GM19372 (cell line): Measurements from ENCODE around the gene PDE6A.
"Not testable (repeated sequence)": the region's sequence is repeated elsewhere in the genome, so short reads cannot be mapped to it uniquely, and the experiment has no call there.

Experiments
- ATAC-seq: cut with Tn5 transposase; IDR thresholded peaks from one replicate; pipeline ENCODE4 v1.9.1; 2021; ENCODE audit warnings: mild to moderate bottlenecking, low read depth, moderate library complexity; ENCODE audit not compliant: unreplicated experiment

The PDE6A gene

DNA sequence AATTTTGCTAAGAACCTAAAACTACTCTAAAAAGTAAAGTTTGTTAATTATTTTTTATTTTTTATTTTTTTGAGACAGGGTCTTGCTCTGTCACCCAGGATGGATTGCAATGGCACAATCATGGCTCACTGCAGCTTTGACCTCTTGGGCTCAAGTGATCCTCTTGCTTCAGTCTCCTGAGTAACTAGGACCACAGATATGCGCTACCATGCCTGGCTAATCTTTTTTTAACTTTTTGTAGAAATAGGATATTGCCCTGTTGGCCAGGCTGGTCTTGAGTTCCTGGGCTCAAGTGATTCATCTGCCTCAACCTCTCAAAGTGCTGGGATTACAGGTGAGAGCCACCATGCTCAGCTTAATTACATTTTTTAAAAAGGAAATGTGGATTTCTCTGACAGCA, 45.8 kb downstream of the PDE6A start:
- ATAC-seq: no peak

DNA sequence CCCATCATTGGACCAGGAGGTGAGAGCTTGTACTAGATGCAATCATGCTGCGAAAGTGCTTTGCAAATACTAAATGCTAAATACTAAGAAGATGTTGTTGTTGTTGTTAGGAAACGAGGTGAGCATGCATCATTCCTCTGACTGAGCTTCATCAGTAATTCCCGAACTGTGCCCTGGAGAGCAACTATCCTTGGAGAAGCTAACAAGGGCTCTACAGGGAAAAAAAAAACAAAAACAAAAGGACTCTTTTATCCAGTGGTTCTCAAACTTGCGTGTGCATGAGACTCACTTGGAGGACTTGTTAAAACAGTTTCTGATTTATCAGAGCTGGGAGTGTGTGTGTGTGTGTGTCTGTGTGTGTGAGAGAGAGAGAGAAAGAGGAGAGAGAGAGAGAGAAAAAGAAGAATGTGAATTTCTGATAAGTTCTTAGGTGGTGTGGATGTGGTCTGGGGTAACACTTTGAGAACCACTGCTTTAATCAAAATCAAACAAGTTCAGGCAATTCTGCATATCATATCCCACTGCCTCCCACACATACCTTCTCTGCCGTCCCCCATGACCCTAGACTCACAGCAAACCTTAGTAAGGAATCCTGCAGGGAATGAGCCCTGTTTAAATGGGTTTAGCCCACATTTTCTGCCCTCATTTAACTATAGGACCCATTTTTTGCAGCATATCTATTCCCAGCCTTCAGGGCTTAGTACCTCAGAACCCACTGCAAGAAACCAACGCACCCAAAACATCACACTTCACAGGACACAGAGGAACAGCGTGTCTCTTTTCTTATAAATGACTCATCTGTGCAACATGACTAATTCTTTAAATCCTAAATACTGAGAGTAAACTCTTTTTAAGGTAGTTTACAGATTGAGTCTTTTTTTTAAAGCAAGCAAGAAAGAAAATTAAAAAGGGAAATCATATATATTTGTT, 48.9 kb downstream of the PDE6A start:
- no peak for ATAC-seq

DNA sequence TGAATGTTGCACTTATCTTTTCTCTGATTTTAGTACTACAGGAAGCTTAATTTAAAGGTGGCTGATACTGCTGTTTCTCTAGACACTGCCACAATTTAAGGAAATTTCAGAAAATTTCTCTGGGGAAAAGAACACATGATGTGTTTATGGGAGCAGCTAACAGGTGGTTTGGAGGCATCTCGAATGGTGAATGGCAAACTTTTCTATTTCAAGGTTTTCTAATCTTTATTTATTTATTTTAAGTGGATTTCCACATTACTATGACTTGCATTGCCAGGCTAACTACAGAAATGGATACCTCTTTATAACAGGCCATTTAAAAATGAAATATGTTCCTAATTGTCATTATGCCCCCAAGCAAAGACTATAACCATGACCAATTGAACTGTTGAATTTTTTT, 50.4 kb downstream of the PDE6A start:
- no peak for ATAC-seq

DNA sequence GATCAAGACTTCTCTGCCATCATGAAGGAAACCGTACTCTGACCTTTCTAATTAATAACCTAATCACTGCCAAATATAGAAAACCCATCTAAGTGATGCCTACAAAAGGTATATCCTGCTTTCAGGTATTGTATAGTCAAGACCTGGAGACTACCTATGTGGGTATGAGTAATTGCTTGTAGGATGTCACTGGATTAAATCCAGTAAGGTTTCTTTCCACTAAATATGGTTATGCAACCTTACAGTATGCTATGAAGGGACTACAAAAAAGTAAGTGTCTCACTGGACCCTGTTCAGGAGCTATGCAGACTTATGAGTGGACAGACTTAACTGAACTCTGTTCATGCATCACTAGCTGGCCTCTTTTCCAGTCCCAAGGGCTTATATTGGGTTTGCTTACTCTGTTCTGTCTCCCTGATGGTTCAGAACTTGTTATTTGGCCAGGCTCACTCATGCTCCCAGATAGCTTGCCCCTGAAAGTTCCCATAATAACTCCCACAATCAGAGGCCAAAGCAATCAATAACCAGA, 51.1 kb downstream of the PDE6A start:
- no peak for ATAC-seq

DNA sequence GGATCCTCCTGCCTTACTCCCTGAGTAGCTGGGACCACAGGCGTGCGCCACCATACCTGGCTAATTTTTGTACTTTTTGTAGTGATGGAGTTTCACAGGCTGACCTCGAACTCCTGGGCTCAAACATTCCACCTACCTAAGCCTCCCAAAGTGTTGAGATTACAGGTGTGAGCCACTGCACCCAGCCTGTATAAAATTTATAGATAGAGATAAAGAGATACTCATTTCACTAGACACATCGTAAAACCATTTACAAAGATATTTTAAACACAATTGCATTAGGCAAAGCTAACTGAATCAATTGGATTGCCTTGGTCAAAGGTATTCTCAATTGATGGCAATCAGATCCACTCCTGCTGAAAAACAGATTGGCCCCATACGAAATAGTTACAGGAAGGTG, 52.0 kb downstream of the PDE6A start:
- no peak for ATAC-seq

DNA sequence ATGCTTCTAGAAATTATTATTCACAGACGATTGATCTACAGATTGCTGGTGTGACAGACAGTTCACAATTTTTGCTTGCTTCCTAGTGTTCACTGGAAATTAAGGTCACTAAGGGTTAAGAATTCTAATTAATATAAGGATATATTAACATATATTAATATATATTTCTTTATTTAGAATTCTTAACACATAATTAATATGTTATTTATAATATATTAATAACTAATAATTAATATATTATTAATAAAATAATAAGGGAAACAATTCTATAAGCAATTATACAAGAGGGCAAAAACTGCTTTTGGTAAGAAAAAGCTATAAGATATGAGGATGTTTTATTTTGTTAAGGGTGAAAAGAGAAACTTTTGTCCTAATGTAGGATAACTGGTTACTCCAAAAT, 56.3 kb downstream of the PDE6A start:
- ATAC-seq: no peak

DNA sequence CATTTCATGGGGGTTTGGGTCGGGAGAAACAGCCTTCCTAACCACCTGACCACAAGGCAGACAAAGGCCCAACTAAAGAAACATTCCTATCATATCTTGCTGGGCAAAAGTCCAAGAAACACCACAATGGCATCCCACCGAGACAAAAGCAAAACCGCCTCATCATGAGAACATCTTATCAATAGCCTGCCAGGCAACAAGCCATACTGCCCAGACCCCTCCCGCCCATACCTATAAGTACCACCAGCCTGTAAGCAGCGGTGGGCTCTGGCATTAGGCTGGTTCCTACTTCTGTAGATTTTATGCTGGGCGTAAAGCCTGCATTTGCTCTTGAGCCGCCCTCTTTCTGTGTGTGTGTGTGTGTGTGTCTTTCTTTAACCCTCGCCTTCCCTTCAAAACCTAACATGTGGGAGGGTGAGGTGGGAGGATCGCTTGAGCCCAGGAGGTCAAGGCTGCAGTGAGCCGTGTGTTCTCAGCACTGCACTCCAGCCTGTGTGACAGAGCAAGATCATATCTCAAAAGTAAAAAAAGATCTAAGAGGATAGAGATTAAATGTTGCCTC, 56.9 kb downstream of the PDE6A start:
- ATAC-seq: no peak

DNA sequence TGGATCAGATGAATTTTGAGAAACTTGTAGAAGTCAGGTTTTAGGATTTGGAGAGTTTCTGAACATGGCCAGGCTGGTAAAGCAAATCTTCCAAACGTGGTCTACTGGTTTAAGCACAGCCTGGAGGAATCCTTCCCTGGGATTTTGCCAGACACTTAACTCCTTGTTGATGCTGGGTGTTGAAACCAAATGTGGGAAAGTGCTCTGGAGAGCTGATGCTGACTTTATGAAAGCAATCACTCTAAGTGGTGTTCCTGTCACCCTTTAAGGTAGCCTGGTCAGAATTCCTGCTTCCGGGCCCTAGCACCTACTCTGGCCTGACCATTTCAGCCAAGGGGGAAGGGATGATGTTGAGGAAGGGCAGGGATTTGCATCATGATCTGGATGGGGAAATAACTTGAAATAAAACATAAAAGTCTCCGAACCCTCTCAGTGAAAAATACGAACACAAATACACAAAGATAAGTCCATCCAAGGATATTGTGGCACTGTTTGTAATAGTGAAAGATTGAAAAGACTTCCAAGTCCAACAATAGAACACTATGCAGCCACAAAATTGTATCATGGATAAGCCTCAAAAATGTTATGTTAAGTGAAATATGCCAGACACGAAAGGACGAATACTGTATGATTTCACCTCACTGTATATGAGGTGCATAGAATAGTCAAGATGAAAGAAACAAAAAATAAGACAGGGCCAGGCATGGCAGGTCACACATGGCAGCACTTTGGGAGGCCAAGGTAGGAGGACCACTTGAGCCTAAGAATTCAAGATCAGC, 57.7 kb downstream of the PDE6A start:
- no peak for ATAC-seq

DNA sequence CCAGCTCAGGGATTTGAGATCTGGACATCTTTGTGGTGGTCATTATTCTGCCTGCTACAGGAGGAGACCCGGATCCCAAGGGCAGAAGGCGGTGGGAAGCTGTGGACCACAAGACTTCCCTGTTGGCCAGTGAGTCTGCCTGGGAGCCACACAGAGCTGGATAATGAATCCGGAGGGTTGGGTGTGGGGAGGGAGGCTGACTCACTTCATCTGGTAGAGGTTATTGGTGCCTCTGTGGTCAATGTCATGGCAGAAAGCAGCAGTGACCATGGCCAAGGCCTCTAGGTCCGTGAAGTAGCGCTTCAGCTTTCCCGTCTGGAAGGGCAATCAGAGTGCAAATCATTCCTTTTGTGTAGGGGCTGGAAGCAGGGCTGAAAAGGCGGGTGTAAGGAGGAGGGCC, 58.5 kb downstream of the PDE6A start:
- no peak for ATAC-seq

DNA sequence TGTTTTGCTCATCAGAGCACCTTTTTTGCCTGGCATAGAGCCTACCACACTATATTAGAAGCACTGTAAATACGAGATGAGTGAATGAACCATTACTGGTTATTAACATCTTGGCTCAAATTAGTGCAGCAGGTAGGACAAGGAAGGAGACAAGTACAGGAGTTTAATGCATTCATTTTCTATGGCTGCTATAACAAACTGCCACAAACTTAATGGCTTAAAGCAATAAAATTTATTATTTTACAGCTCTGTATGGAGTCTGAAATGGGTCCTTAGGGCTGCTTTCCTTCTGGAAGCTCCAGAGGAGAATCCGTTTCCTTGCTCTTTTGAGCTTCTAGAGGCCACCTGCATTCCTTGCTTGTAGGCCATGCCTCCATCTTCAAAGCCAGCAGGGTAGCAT, 59.1 kb downstream of the PDE6A start:
- no peak for ATAC-seq

DNA sequence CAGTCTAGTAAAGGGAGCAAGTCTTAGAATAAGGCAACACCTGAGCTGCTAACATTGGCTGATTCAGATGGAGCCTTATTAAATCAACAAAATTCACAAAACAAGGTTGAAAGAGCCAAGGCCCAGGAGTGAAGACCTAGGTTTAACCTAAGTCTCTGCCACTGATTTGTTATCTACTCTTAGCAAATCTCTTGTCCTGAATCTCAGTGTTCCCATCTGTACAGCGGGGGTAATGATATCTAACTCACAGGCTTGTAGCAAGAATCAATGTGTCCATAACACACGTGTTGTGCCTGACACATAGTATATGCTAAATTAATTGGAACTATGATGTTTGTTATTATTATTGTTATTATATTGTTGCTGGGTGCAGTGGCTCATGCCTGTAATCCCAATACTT, 61.0 kb downstream of the PDE6A start:
- no peak for ATAC-seq

DNA sequence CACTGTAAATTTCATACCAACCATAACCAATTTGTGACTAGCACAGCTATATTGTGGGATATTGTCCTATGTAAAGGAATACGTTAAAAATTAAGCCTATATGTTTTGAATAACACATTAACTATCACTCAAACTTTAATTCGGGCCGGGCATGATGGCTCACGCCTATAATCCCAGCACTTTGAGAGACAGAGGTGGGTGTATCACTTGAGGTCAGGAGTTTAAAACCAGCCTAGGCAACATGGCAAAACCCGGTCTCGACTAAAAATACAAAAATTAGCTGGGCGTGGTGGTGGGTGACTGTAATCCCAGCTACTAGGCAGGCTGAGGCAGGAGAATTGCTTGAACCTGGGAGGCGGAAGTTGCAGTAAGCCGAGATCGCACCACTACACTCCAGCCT, 62.0 kb downstream of the PDE6A start:
- not testable (repeated sequence) for ATAC-seq

DNA sequence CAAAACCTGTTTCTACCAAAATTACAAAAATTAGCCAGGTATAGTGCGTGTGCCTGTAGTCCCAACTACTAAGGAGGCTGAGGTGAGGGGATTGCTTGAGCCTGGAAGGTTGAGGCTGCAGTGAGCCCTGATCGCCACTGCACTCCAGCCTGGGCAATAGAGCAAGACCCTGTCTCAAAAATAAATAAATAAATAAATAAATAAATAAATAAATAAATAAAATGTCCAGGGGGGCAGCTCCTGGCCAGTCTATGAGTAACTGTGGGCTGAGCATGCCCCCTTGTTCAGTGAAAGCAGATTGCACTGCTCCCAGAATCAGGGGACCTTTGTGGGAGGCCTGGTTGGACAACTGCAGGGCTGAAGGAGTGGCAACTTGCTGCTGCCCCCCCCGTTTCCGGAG, 62.7 kb downstream of the PDE6A start:
- no peak for ATAC-seq

DNA sequence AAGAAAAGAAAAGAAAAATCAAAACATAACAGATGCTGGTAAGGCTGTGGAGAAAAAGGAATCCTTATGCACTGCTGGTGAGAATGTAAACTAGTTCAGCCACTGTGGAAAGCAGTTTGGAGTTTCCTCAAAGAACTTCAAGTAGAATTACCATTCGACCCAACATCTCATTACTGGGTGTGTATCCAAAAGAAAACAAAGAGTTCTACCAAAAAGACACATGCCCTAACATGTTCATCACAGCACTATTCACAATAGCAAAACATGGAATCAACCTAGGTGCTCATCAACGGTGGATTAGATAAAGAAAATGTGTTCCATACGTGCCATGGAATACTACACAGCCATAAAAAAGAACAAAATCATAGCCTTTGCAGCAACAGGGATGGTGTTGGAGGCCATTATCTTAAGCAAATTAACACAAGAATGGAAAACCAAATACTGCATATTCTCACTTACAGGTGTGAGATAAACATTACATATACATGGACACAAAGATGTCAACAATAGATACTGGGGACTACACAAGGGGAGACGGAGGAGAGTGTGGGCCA, 63.4 kb downstream of the PDE6A start:
- no peak for ATAC-seq

DNA sequence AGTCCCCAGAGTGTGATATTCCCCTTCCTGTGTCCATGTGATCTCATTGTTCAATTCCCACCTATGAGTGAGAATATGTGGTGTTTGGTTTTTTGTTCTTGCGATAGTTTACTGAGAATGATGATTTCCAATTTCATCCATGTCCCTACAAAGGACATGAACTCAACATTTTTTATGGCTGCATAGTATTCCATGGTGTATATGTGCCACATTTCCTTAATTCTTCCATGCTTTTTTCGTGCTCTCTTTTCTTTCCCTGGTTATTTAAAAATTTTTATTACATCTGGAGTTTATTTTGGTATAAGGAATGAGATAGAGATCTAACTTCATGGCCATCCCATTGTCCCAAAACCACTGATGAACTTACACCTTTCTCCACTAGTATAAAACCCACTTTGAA, 65.0 kb downstream of the PDE6A start:
- ATAC-seq: not testable (repeated sequence)

DNA sequence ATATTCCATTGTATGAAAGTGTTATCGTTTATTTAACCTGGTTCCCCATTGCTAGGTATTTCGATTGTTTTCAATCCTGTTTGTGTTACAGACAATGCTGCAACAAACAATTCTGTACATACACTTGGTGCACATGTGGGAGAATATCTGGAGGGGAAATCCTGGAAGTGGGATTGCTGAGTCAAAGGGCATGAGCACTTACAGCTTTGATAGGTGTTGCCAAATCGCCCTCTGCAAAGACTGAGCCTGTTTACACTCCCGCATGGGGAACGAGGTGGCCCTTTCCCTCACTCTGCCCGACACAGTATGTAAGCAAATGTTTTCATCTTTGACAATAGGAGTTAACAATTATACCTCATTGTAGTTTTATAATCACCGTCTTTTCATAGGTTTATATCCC, 66.2 kb downstream of the PDE6A start:
- no peak for ATAC-seq

DNA sequence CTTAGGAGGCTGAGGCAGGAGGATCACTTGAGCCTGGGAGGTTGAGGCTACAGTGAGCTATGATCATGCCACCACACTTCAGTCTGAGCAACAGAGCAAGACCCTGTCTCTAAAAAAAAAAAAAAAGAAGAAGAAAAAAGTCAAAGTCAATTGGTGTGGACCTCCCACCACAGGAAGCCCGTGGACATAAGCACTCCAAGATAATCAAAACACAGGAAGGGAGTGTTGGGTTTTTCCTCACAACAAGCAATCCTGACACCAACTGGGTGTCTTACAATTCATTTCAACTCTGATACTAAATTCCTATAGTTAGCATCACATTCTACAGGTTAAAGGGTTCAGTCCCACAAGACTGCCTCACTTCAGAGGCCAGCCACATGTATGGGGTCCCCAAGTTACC, 70.7 kb downstream of the PDE6A start:
- ATAC-seq: no peak

DNA sequence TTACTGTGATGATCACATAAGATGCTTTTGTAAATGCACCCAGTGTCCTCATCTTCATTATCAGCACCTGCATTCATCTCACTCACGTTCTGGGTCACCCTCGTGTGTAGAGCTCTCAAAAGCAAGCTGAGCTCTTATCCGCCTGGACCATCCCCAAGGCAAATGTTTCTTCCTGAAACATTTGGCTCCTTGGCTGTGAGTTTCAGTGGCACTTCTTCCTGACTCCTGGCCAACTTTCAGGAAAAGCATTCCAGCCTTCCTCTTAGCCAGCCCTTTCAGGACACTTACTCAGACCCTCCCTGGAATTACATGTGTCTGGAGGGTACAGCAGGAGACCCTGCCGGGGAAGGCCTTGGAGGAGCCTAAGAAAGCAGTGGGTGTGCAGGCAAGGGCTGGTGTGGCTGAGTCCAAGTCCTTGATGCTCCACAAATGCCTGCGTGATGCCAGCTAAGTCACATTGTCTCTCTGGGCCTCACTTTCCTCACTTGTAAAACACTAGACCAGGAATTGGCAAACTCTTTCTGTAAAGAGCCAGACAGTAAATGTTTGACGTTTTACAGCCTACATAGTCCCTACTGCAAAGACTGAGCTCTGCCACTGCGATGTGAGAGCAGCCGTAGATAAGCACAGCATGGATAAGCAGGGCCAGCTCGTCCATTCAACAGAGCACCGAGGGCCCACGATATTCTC, 72.1 kb downstream of the PDE6A start:
- ATAC-seq: no peak

DNA sequence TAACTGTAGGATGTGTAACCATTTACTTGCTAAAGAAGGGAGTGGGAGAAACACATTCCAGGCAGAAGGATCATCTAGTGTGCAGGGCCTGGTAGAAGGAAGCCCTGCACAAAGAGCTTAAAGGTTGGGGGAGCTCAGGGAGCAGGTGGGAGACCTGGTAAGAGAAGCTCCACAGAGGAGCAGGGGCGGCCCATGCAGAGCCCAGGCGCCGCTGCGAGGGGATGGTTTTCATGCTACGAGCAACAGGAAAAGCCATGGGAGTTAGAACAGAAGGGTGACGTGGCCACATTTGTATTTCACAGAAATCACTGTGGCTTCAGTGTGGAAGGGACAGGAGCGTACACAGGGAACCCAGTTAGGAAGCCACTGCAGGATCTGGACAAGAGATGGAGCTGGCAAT, 73.1 kb downstream of the PDE6A start:
- no peak for ATAC-seq

DNA sequence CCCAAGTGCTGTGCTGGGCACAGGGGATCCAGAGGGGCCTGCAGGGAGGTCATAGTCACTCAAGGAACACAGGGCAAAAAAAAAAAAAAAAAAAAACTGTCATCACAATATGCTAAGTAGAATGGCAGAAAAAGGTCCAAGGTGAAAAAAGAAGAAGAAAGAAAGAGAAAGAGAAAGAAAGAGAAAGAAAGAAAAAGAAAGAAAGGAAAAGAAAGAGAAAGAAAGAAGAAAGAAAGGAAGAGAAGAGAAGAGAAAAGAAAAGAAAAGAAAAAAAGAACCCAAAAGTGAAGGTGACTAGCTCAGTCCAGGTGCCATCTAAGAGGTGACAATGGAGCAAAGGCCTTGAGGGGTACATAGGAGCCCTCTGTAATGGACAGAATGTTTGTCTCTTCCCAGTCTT, 73.9 kb downstream of the PDE6A start:
- ATAC-seq: no peak
